Measurements from ENCODE around the gene TMOD1.

Gene TMOD1

DNA sequence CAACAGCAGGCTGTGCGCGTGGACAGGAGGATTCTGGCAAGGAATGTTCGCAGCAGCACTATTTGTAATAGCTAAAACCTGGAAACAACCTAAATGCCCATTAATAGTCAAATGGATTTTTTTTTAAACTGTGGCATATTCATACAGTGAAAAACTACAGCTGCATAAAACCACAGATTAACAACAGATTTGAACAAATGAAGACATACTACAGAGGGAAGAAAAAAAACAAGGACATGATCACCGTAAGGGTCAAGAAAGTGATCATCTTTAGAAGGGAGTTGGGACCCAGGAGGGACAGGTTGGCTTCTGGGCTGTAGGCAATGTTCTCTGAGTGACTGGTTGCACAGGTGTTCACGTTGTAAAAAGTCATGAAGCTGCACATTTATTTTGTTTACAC is 1.2 kb upstream of the TMOD1 start:
- DNase-seq: no peak

DNA sequence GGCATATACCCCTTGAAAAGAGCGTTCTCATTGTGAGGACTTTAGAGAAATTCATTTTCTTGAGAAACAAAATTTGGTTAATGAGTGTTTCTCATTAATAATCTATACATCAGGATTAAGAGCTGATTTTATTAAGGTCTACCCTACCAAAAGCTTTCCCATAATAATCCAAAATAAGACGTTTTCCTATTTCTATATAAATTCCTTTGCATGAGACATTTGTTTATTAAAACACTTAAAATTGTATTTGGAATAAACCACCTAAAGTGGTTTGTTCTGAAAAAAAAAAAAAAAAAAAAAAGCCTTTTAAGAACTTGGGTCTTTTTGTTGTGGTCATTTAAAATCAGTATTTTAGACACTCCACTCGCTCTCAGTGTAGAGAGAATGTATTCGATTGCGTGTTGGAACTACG is 695 bp upstream of the TMOD1 start:
- DNase-seq: no peak

DNA sequence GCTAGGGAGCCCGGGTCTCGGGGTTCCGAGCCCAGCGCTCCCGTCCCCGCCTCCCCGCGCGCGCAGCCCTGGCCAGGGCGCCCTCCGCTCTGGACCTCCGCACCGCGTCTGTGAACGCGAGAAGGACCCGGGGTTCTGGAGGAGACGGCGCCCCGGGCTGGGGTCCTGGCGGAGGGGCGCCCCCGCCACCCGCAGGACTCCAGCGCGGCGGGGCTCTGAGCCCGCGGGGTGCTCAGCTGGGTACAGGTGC is 431 bp downstream of the TMOD1 start:
- no peak for DNase-seq

DNA sequence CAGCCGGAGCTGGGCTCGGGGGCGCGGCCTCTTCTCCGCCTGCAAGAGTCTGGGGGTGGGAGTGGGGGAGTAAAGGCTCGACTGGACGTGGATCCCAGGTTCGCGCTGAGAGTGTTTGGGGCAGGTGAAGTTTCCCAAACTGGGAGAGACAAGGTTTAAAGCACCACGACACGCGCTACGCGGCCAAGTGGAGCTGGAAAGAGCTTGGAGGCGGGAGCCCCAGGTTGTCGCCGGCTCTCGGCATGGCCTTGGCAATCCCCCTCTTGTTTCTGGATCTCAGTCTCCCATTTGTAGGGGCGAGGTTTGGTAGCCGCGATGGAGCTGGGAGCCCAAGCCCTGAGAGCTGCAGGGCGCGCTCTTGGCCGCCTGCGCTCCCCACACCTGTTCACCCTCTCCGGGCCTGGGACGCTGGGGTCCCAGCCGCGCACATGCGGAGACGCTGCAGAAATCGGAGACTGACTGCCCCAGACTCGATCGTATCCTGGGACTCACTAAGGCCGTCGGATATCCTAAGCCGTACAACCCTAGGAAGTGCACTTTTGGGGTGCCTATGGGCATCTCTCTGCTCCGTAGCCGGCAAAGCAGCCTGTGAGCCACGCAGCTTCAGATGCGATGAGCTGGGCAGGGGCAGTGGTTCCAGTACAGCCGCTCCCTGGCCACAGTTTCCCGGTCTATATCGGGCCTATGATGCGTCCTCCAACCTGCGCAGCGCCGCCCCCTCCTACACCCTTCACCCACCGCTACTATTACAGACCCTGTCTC is 937 bp downstream of the TMOD1 start:
- no peak for DNase-seq

DNA sequence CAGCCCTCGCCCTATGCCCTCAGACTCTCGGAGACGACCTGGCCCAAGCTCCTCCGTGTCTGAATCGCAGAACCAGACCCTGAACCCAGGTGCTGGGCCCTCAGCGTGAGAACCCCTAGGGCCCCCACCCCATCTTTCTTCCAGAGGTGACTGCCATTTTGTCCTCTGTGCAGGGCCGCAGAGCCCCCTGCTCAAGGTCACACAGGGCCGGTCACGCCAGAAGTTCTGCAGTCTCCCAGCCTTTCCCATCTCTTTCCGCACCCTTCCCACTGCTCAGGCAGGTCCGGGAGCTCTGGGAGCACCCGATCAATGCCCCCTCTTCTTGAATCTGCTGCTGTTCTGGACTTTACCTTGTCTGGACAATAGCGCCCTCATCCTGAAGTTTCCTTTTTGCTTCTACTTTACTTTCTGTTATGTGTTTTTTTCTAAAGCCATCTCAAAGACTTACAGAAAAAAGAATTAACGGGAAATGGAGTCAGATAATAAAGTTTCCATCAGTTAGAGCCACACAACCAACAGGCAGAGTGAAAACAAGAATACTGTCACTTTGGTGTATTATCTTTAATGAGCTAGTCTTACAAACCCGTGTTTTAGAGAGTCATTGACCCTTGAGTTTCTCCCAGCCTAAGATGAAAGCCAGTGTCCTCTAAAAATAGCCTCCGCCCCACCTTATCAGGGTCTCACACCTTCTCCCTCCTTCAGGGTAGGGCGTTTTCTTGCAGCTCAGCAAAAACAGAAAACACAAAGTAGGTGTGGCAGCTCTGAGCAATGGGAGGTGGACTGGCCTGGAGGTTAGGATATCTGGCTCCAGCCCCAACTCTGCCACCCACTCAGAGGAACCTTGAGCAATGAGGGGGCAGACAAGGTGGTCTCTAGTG is 1.8 kb downstream of the TMOD1 start:
- no peak for DNase-seq

DNA sequence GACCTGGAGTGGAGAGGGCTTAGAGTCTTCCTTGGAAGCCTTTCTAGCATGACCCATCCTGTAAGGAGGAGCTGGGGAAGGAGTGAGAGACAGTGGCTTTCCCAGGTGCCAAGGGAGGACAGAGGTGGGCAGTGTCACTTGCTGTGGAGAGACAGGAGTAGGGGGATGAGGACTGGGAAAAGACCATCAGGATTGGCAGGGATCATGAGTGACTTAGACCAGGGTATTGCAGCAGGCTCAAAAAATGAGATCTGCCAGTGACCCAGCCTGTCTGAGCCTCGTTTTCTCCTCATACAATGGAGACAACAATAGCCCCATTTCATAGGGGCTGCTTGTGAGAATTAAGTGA is 2.4 kb downstream of the TMOD1 start:
- DNase-seq: no peak

DNA sequence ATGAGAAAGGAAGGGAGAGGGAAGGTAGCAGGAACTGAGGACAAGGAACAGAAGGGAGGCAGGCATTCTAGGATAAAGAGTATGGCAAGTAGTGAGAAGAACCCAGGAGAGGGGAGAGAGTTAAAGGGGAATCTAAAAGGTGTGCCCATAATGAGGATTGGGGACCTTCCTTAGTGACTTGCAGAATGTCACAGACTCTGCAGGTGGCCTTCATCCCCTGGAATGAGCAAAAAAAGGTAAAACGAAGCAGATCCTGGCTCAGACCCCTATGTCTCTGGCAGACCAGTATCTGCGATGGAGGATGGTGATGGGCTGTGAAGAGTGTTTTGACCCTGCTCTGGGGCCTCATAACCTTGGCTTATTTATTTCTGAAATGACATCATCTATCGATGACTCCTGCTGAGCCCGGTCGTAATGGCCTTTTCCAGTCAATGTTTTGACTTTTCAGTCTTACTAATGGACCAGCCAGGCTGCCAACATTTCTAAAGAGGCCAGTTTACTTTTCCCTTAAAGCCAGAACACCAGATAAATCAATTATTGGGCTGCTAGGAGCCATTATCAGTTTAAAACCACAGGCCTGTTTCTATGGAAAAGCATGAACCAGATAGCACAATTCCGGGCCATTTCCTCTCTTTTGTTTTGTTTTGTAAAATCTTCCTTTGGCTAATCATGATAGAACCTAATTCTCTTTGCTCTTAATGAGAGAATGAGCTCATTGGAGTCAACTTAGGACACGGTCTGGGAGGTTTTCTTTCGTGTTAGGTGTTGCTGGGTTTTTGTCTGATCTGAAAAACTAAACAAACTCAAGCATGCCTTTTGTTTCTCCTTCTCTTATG is 3.1 kb downstream of the TMOD1 start:
- DNase-seq: no peak

DNA sequence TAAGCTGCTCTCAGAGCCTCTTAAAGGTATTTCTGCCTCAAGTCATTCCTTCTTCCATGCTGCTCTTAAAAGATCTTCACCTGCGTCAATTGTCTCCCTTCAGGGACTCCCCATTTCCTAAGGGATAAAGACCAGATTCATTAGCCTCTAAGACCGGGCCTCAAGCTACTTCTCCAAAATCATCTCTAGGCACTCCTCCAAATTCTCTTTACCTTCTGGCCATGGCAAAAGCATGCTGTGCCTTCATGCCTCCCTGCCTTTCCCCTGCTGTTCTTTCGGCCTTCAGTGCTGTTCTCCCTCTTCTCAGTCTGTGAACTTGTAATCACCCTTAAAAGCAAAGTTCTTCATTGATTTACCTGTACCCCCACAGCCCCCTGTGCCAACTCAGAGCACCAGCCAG is 4.4 kb downstream of the TMOD1 start:
- DNase-seq: no peak

DNA sequence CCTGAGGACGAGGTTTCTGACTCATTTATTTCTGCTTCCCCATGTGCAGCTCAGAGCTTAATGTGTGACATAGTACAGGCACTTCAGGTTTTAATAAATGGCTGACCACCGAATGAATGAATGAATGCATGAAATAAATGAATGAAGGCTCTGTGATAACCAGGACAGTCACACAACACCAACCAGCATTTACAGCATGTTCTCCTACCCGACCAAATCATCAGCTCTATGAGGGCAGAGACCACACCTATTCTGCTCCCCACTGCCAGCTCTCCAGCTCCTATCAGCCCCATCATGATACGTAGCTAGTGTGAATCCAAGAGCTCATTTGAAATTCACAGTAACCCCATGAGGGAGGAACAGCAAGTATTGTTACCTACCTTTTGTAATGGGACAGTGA is 4.8 kb downstream of the TMOD1 start:
- DNase-seq: no peak

DNA sequence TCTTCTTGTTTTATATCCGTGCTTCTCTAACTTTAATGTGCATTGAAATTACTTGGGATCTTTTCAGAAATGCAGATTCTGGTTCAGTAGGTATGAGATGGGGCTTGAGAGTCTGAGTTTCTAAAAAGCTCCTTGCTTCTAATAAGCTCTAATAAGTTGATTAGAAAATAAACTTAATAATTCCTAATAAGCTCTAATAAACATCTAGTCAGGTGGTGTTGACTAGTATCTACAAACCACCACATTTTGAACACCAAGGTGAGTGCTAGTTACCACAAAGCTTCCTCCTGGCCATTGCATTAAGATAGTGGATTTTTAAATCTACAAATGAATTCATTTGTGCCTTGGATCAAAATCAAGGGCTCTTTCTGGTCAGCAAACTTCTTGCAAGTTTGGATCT is 5.3 kb downstream of the TMOD1 start:
- DNase-seq: no peak

DNA sequence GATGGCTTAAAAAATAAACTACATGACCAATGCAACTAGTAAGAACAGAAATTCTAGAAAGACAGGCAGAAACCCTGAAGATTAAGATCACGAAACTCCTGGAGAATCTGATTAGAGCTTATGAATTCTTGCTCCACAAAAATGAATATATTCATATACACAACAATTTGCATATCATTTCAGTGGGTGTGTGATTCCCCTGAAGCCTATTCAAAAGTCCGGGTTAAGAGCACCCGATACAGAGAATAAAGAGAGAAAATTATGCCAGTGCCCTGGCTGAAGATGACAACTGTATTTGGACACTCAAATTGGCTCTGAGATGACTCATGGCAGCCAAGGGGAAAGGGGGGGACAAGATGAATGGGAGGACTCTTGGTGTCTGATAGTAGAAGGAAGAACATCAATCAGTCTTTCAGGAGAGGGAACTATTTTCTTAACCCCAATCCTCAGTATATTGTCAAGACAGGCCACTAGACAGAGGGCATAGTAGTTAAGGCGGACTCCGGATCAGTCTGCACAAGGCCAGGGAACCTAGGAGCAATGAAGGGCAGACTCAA is 6.0 kb downstream of the TMOD1 start:
- no peak for DNase-seq

DNA sequence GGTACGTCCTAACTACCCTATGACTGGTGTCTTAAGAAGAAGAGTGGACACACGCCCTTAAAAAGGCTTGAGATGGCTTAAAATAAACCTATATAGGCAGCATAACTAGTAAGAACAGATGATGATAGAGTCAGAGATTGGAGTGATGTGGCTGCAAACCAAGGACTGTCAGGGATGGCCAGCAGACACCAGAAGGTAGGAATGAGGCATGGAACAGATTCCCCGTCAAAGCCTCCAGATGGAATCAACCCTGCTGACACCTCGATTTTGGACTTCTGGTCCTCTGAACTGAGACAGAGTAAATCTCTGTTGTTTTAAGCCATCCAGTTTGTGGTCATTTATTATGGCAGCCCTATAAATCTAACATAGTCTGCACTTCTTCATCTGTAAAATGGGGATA is 7.4 kb downstream of the TMOD1 start:
- DNase-seq: no peak

DNA sequence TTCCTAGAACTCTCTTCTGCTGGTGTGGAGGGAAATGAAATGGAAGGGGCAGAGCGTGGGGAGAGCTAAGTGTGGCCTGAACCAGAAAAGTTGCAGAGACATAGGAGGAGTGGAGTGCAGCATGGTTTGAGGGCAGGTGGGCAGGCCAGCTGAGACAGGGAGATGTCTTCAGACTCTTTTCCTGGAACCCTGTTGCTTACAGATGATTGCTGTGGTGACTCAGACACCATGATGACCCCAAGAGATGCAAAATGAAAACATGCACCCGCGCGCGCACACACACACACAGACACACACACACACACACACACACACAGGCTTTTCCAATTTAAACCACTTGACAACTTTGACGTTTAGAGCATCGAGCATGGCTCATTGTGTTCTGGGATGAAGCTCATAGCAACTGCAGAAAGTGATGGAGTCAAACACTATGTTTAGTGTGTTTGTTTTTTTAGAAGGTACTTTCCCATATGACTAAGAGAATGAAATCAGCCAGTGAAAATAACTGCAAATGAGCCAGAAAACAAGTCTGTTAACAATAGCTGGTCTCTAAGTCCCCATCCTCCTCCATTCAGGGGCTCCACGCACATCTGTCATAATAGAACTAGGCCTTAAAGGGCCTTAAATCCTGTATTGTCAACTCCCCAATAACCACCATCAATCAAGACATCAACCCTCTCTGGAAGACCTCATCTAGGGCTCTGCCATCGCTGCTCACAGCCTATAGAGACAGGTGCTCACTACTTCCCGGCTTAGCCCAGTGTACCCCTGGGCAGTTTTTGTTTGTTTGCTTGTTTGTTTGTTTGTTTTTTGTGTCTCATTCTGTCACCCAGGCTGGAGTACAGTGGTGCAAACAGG is 9.6 kb downstream of the TMOD1 start:
- DNase-seq: no peak

DNA sequence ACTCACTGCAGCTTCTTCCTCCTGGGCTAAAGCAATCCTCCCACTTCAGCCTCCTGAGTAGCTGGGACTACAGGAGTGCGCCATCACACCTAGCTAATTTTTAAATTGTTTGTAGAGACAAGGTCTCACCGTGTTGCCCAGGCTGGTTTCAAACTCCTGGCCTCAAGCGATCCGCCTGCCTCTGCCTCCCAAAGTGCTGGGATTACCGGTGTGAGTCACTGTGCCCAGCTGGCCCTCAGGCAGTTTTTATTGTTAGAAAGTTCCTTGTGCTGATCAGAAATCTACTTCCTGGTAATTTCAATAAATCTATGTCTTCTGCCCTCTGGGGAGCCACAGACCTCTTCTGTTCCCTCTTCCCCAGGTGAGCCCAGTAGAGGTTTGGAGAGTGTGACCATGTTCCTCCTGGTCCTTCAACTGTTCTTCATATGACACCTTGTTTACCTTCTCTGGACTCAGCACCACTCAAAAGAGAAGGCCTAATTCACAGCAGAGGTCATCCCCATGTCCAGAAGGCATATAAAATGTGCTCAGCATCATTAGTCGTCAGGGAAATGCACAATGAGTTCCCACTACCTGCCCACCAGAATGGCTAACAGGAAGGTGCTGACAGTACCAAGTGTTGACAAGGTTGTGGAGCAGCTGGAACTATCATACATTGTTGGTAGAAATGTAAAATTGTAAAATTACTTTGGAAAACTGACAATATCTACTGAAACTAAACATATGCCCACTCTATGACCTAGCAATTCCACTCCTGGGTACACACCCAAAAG is 10.4 kb downstream of the TMOD1 start:
- DNase-seq: no peak

DNA sequence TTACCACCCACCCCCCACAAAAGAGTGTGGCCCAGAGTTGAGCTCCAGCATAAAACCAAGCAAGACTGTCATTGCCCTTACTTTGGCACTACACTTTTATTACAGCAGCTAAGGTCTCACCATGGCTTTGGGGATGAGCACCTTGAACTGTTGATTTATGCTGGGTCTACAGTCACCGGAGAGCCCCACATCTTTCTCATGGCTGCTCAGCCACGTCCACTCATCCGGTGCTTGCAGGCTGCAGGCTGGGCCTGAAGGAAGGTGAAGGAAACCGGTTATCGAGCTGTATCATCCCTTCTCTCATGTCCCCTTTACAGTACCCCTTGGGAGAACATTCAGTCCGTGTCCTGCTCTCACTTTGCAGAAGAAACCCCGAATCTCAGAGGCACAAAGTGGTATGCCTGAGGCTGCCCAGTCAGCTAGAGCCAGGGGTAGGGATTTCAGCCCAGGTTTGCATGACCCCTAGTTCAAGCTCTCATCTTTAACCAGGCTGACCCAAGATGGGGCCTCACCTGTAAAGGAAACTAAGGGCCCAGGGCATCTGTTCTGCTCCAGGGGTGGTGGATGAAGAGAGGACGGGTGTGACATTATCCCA is 11.6 kb downstream of the TMOD1 start:
- DNase-seq: no peak

DNA sequence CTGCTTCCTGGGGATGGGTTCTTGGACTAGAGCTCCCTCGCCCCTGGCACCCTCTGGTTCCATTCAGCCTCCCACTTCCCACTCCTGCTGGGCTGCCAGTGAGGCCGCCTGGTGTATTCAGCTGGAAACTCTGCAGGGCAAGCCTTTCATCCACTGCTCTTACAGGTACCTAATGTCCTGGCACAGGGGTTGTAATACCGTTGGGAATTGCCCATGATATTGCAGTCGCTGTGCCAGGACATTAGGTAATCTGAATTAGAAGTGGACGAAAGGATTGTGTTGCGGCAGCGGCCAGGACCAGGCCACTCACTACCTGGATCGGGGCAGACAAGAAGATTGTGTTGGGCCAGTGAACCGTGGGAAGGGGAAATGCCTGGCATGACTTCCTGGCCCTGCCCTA is 13.1 kb downstream of the TMOD1 start:
- no peak for DNase-seq

DNA sequence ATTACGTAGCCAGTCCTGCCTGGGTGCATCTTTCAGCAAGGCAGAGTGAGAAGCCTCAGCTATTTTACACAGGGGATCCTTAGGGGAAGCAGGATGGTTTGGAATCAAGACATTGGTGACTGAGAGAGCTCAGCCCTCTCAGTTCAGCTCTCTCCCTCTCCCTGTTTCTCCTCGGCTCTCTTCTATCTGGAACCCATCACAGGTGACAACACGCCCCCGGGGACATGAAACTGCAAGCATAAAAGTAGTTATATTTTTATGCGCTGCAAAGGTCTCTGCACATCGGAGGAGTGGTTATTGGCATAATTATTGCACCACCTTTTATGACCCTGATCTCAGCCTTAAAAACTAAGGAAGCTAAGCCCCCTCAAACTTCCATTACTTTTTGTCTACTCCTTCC is 14.2 kb downstream of the TMOD1 start:
- no peak for DNase-seq

DNA sequence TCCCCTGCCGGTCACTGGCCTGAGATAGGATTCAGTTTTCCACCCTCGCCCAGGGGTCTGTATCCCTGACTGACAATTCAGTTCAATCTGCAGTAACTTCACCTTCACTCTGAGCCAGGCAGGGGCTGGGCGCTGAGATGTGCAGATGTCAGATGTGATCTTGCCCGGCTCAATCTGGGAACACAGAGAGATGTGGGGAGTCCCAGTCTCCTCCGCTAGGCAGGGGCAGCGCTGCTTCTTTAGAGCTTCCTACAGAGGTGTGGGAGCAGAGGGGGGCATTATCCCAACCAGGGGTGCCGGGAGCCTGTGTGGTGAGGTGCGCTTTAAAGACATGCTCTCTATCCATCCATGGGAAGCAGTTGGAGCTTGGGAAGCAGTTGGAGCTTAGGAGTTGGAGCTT is 14.6 kb downstream of the TMOD1 start:
- DNase-seq: no peak

DNA sequence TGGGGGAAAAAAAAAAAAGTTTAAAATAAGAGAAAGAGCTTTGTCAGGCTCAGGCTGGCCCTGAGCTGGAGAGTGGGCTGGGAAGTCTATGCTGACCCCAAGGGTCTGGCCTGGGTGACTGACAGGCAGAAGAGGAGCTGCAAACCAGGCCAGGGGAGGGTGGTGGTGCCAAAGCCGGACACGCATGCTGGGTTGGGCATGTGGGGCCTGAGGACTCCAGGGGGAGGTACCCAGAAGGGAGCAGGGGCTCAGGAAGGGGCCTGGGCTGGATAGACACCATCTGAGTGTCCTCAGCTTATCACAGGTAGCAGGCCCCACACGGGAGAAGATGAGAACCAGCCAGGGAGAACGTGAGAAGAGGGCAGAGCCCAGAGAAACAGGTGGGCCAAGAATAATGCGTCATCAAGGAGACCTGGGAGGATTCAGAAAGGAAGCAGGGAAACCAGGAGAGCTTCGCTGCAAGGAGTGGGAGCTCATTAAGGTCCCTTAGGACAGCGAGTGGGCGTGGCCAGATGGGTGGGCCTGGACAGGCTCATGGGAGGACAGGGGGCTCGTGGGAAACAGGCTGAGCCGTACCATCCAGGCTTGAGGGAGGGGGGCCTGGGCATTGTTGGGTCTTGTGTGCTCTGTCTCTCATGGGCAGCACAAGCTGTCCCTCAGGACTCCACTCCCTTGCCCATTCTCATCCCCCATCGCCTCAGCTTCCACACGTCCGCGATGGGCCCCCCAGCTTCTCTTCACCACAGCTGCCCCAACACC is 16.0 kb downstream of the TMOD1 start:
- DNase-seq: no peak

DNA sequence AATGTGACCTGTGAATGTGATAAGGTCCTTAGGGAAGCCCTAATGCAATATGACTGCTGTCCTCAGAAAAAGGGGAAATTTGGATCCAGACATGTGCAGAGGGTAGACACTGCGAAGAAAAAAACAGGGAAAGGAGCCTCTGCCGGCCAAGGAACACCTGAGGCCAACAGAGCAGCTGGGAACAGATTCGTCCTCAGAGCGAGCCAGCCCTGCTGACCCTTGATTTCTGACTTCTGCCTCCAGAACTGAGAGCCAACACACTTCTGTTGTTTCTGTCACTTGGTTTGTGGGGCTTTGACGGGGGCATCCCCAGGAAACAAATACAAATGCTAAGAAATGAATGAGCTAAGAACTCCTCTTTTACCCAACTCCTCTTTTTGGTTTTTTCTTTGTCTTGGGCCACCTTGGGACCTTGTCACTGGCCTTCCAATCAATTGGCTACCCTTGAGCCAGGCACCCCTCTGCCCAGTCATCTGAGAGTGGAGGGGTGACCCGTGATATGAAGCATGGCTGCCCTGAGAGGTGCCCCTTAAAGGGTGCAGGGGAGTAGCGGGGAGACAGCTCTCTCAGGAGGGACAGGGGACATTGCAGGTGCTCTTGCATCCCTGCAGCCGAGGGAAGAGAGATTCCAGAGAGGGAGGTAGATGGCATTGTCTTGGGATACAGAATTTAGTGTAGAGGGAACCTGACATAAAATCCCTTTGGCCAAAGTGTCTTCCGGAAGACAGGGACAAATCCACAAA is 16.9 kb downstream of the TMOD1 start:
- no peak for DNase-seq

Data from NCI-H446 treated with DMSO at 0.1 percent for 48 hours (cell line).